Urothelium cell line (cell line): Measurements from ENCODE around the gene AFDN.
"Not testable (repeated sequence)": the region's sequence is repeated elsewhere in the genome, so short reads cannot be mapped to it uniquely, and the experiment has no call there.

Experiments
- DNase-seq: peaks from one replicate; pipeline ENCODE4 v3.0.0; 2011; ENCODE audit warnings: low spot score, mixed read lengths
- FAIRE-seq: peaks from 2 replicates; lab custom pipeline; 2011; peaks lifted over from hg19 to GRCh38; lab: Jason Lieb, UNC

Gene AFDN

DNA sequence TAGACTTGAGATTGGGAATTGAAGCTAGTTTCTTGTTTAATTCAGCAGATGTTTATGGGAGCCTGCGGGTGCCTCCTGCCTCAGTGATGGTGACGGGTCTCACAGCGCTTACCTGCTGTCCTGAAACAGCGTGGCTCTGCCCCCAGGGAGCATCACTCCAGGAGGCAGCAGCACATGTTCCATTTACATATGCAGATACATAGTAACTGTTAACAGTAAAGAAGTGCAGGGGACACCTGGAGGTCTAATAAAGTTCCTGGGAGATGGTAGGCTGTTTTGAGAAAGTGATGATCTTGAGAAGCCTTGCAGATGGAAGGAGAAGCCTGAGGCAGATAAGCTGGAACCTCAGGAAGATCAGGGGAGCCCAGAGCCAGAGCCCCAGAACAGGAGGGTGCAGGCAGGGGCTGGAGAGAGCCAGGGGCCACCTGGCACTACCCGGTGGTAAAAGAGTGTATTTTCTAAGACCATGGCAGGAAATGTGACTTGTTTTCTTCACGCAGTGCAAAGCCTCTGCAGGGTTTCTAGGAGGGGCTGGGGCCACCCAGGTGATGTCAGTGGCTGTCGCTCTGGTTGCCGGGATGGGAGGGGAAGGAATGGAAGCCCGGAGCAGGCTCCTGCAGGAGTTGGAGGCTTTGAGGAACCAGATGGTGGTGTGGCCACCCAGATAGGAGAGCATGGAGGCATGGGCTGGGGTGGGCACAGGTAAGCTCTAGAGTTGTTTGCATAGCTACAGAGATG, 146.6 kb downstream of the AFDN start:
- FAIRE-seq: no peak
- no peak for DNase-seq

DNA sequence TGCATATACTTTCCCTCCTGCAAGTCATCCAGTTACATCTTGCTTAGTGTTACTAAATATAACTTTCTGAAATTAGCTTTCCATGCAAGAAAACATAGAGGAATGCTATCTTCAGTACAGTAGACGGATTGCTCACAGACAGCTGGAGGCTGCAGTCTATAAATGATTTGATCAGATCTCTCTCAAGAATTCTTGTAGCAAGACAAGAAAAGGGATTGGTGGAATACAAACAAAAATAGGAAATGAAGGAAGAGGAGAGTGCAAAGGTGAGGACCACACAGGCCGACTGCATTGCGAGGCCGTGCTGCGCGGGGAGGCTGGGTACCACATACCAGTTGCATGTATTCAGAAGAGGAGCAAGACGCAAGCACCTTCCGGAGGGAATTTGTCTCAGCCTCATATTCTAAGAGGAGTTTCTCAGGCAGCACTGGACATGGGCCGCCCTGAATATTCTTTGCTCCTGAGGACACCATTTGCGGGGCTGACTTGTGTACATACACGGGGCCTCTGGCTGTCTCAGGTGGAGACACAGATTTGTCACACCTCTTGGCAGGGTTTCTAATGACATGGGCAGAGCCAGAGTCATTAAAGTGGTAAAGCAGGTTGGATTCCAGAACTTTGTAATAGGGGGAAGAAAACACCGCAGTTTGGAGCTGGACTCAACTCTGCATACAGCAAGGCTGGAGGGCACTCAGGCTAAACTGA, 148.1 kb downstream of the AFDN start:
- DNase-seq: no peak
- FAIRE-seq: no peak

DNA sequence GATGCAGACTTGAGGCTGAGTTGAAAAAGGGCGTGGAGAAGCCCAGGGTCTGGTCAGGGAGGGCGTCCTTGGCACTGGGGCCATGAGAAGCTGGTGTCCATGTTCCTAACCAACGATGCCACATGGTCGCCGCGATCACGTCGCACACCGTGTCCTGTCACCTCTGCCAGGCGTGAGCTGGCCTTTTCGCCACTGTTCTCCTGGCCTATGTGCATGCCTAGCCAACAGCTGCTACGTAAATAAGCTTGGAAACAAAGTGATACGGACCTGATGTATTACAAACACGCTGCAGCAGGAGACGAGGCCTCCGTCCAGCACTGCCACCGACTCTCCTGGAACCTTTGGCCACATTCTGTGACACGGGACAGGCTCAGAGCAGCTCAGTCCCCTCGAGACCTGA, 148.7 kb downstream of the AFDN start:
- FAIRE-seq (no peak), DNase-seq (no peak)

DNA sequence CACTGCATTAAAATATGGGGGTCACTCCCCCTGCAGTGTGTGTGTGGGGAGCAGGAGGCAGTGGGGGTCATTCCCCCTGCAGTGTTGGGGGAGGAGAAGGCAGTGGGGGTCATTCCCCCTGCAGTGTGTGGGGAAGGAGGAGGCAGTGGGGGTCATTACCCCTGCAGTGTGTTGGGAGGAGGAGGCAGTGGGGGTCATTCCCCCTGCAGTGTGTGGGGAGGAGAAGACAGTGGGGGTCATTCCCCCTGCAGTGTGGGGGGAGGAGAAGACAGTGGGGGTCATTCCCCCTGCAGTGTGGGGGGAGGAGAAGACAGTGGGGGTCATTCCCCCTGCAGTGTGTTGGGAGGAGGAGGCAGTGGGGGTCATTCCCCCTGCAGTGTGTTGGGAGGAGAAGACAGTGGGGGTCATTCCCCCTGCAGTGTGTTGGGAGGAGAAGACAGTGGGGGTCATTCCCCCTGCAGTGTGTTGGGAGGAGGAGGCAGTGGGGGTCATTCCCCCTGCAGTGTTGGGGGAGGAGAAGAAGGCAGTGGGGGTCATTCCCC, 149.5 kb downstream of the AFDN start:
- DNase-seq: not testable (repeated sequence)
- FAIRE-seq: peak; percentile 44

DNA sequence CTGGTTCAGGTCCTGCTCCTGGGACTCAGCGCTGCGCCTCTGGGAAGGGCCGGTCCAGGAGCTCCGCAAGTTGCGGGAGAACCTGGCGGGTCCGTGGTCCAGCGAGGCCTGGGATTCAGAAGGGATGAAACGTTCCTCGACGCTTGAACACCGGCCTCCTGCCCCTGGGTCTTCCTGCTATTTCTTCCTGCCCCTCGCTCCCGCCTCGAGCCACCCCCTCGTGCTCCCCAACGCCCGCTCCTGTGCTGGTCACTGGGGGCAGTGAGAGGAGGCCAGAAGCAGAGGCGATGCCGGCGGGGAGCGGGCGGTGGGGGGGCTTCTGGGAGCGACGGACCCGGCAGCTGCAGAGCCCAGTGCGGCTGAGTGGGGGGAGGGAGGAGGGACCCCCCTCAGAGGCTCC, 150.0 kb downstream of the AFDN start:
- no peak for FAIRE-seq
- DNase-seq: no peak

DNA sequence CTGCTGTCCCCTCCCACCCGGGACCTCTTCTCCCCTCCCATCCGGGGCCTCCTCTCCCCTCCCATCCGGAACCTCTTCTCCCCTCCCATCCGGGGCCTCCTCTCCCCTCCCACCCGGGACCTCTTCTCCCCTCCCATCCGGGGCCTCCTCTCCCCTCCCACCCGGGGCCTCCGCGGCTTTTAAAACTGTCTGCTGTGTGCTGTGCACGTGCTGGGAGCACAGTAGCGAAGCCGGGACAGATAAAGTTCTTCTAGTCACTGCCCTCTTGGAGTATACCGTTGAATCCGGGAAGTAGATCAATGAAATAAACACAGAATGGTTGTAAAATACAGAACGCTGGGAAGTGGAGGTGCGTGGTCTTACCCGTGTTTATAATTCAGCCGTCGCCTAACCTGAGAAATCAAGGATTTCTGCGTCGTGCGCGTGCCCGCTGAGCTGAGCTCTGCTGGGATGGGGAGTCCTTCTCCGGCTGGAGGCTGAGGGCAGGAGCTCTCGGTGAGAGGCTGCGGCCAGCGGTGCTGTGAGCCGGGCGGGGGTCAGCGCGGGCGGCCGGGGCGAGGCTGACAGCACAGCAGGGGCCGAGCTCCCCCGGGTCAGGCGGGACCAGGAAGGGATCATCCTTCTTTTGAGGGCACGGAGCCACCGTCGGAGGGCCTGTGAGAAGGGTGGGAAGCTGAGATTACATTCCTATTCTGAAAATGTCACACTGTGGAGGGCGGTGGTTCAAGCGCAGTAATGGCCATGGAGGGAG, 151.2 kb downstream of the AFDN start:
- no peak for DNase-seq
- FAIRE-seq: no peak

DNA sequence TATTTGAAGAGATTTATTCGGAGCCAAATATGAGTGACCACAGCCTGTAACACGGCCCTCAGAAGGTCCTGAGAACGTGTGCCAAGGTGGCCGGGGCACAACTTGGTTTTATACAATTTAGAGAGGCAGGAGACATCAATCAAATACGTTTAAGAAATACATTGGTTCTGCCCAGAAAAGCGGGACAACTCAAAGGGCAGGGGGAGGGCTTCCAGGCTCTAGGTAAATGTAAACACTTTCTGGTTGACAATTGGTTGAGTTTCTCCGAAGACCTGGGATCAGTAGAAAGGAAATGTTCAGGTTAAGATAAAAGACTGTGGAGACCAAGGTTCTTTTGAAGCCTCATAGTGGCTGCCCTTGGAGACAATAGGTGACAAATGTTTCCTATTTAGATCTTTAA, 151.9 kb downstream of the AFDN start:
- FAIRE-seq (no peak), DNase-seq (no peak)

DNA sequence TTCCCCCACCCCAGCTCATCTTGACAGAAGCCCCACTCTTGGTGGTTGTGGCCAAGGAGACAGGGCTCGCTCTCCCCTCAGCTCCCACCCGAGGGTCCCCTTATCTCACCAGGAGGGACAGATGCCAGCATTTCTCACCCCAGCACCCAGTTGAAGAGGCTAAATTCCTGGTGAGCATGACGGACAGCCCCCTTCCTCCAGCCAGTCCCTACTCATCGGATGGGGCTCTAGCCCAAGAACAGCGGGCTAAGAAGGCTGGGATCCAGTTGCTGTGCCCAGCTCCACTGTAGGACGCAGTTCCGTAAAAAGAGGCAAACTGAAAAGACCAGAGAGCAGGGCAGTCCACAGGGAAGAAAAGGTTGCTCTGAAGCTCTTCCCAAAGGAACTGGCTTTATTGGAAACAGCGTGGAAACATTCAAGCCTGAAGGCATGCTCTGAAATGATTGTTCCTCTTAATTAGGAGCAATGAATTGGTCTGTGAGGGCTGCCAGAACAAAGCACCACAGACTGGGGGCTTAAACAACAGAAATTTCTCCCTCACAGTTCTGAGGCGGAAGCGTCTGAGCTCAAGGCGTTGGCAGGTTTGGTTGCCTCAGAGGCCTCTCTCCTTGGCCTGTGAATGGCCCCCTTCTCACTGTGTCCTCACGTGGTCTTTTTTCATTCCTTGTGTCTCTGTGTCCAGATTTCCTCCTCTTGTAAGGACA, 152.9 kb downstream of the AFDN start:
- DNase-seq (no peak), FAIRE-seq (no peak)

DNA sequence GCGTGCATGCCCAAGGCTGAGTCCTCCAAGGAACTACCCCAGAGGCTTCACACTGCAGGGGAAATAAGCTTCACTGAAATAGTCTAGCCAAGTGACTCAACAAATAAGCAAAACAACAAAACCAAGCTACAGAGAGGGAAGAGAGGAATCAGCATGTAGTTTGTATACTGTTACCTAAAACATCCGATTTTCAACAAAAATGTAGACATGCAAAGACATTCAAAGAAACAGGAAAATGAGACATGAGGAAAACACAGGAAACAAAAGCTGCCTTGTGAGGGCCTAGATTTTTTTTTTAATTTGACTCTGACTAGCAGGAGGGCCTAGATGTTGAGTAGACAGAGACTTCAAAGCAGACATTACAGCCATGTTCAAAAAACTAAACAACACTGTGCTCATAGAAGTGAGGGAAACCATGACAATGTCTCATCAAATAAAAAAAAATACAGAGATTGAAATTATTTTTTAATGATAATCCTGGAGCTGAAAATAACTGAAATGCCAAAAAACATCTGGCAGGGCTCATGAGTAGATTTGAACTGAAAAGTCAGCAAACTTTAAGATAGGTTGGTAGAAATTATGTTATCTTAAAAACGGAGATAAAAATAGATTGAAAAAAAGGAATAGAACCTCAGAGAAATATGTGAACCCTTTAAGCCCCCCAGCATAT, 154.3 kb downstream of the AFDN start:
- DNase-seq (no peak), FAIRE-seq (no peak)

DNA sequence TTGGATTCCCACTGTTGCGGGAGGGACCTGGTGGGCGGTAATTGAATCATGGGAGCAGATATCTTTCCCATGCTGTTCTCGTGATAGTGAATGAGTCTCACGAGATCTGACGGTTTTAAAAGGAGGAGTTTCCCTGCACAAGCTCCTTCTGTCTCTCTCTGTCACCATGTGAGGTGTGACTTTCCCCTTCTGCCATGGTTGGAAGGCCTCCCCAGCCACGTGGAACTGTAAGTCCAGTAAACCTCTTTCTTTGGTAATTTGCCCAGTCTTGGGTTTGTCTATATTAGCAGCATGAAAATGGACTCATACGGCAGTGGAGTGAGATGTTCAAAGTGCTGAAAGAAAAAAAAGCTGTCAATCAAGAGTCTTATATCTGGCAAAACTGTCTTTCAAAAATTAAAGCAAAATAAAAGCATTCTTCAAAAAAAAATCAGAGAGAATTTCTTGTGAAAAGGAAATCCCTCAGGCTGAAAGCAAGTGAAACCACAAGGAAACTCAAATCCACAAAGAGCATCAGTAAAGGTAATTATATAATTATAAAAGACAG, 155.3 kb downstream of the AFDN start:
- FAIRE-seq: no peak
- DNase-seq: no peak

DNA sequence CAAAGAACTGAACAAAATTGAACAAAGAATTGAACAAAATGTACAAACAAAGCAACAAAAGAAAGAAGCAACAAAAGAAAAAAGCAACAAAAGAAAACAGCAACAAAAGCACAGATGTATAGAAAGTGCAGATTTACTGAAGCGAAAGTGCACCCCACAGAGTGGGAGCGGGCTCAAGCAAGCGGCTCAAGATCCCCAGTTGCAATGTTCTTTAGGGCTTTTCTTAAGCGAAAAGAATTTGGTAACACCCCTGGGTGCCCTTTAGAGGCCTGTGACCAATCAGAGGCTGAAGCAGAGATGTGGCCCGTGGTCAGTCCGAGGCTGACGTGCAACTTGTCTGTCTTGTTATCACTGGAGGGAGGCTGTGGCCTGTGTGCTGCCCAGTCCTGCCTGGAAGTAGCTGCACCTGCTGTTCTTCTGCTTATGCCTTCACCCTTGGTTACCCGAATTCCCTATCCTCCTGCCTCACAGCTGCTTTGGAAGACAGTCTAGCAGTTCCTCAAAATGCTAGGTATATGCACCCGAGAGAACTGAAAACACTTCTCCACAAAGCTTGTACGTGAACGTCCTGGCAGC, 157.5 kb downstream of the AFDN start:
- FAIRE-seq (no peak), DNase-seq (no peak)

DNA sequence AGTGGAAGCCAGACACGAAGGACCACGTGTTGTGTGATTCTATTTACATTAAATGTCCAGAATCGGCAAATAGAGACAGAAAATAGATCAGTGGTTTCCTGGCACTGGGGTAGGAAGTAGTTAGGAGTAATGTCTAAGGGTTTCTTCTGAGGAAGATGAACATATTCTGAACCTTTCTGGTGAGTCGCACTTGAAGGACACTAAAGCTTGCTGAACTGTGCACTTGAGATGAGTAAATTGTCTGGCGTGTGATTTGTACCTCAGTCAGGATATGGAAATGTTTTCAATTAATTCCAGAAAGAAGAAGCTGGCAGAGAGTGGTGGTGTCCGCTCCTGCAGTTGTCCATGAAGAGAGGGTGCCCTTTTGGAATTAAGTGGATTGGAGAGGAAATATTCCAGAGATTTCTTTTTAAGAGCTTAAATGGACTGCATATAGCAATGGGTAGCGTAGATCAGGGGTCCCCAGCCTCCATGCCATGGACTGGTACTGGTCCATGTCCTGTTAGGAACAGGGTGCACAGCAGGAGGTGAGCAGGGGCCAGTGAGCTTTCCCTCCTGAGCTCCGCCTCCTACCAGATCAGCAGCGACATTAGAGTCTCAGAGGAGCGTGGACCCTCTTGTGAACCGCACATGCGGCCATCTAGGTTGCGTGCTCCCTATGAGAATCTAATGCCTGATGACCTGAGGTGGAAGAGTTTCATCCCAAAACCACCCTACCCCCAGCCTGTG, 158.3 kb downstream of the AFDN start:
- FAIRE-seq (no peak), DNase-seq (no peak)

DNA sequence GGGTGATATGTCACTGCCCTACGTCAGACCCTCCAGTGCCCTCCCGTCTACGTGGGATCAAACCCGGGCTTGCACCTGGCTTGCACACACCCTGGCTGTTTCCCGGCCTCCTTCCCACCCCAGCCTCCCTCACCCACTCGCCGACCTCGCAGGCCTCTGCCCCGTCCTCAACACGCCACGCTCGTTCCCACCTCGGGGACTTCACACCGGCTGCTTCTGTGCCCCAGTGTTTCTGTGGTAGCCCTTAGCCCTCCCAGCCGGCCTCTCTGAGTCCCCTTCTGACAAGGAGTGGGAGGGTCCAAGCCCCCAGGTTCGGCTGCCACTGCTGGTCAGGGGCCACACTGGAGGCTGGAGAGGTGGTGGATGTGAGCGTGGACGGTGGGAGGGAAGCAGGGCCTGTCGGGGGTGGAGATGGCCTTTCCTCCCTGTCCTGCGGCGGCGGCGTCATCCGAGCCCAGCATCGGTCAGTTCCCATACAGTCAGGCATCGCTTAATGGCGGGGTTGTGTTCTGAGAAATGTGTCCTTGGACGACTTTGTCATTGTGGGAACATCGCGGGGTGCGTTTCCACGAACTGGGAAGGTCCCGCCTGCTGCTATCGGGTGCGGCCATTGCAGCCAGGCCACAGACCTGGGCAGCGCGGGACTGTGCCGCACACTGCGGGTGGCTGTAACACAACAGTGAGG, 159.3 kb downstream of the AFDN start:
- no peak for FAIRE-seq
- DNase-seq: no peak

DNA sequence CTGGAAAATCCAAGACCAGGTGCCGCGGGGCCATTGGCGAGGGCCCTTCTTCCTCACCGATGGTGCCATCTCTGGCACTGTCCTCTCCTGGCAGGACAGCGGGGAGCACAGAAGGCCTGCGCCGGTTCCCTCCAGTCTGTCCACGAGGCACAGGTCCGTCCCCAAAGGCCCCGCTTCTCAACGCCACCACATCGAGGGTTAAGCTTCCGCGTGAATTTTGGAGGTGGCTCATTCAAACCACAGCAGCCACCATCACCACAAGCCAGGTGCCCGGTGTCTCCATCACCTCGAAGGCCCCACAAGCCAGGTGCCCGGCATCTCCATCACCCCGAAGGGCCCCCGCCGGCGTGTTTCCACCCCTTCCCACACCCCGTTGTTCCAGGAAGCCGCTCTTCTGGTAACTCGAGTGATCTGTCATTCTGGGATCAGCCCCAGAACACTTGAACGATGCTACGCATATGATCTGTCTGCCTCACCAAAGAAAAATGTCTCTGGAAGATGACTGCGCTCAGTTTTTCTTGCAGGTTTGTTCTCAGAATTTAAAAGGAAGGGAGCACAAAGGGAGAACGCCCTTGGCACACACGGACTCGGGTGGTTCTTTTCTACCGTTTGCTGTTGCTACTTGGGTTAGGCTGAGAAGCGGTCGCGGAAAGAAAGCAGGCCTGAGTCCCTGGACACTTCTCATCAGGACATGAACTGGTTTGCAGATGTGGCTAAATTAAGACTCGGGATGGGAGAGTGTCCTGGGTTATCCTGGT, 160.9 kb downstream of the AFDN start:
- DNase-seq: no peak
- no peak for FAIRE-seq

DNA sequence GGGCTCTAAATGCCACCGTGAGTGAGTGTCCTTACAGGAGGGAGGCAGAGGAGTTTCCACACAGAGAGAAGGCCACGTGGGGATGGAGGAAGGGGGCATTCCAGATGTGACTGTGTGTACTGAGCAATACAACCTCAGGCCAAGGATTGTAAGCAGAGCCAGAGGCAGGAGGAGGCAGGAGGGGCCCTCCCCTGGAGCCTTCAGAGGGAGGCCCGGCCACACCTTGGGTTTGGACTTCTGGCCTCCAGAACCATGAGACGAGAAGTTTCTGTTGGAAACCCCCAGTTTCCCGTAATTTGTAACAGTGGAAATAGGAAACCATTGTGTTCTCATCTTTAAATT, 161.4 kb downstream of the AFDN start:
- DNase-seq (no peak), FAIRE-seq (no peak)

DNA sequence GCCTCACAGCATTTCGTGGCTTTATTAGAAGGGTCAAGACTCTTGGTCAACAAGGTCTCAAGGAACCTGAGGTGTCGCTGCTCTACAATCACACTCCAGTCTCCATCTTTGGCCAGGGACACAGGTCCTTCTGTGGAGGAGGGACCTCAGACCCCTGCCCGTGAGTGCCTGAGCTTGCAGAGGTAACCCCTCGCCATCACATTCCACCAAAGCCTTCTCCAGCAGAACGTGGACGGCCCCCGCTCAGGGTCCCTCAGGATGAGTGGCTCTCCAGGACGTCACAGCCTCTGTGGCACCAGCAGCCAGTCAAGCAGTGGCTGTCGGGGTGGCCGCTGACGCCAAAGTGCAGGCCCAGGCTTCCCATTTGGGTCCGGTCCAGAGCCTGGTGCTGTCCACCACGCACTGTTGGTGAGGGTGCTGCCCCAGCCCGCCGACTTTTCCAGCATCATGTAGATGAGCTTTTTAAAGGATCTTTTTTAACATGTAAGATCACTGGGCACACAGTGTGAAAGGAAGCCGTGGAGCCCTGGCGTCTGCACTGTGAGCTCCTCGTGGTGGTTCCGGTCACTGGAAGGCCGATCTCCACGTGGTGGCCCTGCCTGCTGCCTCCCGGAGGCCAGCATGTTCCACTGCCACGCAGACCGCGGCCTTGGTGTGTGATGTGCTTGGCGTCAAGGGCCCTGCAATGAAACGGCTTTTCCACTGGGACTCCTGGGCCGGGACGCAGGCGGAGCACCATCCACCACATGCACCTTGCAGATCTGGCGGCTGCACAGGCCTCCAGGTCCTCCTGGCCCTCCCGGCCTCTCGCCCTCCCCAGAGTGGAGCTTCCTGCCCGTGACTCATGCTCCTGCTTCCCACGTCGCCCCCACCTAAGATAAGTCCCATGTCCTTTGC, 162.5 kb downstream of the AFDN start:
- FAIRE-seq (no peak), DNase-seq (no peak)
